ENCODE measurements around the gene GTF3A. TPM values are rescaled to one million over a fixed set of nuclear protein-coding genes. Genes with fewer than 3 reads are reported as not detected.

The GTF3A gene
- total and polyA plus RNA-seq, 2 experiments from 2014 or later = 109 to 190 TPM

GRCh38 chr13:27403727-27404385 is 20.6 kb upstream of the GTF3A start:
- no peaks in the 10 kb centered on the region for H3K27me3 ChIP-seq (ENCODE audit: insufficient read depth)
- H3K4me1 Mint-ChIP-seq = peaks cover 18% of the 10 kb centered on the region
- no peaks in the 10 kb centered on the region for H3K9me3 Mint-ChIP-seq
- H3K4me2 ChIP-seq = peak overlapping the region; percentile 10; the same call in 1 of the 2 replicates
- H3K27ac ChIP-seq (ENCODE audit: low read depth) = no peak overlapping the region; the same call in 1 of the 2 replicates
- peaks cover 12% of the 10 kb centered on the region; the same call in 1 of the 2 replicates for H3K4me1 ChIP-seq (ENCODE audit: insufficient read depth)
- peak overlapping the region; percentile 74; the same call in 1 of the 2 replicates for H3K27ac Mint-ChIP-seq
- ATAC-seq (peak; percentile 26), DNase-seq (ENCODE audit: low spot score) (no peak)
- H3F3A ChIP-seq (replicated peaks; ENCODE audit: low read depth) = no peaks in the 10 kb centered on the region
- H4K20me1 ChIP-seq (replicated peaks; ENCODE audit: insufficient read depth) = no peaks in the 10 kb centered on the region
- peaks cover 6% of the 10 kb centered on the region for H3K9me2 ChIP-seq (ENCODE audit: insufficient read depth)
- no peak for TF ChIP-seq POLR2AphosphoS5 (IDR thresholded peaks at IDR 0.05; ENCODE audit: low read depth)
- TF ChIP-seq, protein P1, sequence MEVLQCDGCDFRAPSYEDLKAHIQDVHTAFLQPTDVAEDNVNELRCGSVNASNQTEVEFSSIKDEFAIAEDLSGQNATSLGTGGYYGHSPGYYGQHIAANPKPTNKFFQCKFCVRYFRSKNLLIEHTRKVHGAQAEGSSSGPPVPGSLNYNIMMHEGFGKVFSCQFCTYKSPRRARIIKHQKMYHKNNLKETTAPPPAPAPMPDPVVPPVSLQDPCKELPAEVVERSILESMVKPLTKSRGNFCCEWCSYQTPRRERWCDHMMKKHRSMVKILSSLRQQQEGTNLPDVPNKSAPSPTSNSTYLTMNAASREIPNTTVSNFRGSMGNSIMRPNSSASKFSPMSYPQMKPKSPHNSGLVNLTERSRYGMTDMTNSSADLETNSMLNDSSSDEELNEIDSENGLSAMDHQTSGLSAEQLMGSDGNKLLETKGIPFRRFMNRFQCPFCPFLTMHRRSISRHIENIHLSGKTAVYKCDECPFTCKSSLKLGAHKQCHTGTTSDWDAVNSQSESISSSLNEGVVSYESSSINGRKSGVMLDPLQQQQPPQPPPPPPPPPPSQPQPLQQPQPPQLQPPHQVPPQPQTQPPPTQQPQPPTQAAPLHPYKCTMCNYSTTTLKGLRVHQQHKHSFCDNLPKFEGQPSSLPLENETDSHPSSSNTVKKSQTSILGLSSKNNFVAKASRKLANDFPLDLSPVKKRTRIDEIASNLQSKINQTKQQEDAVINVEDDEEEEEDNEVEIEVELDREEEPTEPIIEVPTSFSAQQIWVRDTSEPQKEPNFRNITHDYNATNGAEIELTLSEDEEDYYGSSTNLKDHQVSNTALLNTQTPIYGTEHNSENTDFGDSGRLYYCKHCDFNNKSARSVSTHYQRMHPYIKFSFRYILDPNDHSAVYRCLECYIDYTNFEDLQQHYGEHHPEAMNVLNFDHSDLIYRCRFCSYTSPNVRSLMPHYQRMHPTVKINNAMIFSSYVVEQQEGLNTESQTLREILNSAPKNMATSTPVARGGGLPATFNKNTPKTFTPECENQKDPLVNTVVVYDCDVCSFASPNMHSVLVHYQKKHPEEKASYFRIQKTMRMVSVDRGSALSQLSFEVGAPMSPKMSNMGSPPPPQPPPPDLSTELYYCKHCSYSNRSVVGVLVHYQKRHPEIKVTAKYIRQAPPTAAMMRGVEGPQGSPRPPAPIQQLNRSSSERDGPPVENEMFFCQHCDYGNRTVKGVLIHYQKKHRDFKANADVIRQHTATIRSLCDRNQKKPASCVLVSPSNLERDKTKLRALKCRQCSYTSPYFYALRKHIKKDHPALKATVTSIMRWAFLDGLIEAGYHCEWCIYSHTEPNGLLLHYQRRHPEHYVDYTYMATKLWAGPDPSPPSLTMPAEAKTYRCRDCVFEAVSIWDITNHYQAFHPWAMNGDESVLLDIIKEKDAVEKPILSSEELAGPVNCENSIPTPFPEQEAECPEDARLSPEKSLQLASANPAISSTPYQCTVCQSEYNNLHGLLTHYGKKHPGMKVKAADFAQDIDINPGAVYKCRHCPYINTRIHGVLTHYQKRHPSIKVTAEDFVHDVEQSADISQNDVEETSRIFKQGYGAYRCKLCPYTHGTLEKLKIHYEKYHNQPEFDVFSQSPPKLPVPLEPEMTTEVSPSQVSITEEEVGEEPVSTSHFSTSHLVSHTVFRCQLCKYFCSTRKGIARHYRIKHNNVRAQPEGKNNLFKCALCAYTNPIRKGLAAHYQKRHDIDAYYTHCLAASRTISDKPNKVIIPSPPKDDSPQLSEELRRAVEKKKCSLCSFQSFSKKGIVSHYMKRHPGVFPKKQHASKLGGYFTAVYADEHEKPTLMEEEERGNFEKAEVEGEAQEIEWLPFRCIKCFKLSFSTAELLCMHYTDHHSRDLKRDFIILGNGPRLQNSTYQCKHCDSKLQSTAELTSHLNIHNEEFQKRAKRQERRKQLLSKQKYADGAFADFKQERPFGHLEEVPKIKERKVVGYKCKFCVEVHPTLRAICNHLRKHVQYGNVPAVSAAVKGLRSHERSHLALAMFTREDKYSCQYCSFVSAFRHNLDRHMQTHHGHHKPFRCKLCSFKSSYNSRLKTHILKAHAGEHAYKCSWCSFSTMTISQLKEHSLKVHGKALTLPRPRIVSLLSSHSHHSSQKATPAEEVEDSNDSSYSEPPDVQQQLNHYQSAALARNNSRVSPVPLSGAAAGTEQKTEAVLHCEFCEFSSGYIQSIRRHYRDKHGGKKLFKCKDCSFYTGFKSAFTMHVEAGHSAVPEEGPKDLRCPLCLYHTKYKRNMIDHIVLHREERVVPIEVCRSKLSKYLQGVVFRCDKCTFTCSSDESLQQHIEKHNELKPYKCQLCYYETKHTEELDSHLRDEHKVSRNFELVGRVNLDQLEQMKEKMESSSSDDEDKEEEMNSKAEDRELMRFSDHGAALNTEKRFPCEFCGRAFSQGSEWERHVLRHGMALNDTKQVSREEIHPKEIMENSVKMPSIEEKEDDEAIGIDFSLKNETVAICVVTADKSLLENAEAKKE (CRISPR knock-in tag; IDR thresholded peaks at IDR 0.05) = no peak
- no peak for TF ChIP-seq NANOG (IDR thresholded peaks at IDR 0.05; ENCODE audit: borderline replicate concordance)
- TF ChIP-seq CREB1 (CRISPR knock-in tag; IDR thresholded peaks at IDR 0.05; ENCODE audit: low read depth) = no peak
- no peak for TF ChIP-seq EZH2 (IDR thresholded peaks at IDR 0.05; ENCODE audit: low read depth, unreplicated experiment)
- TF ChIP-seq ZNF331 (CRISPR knock-in tag; IDR thresholded peaks at IDR 0.05; ENCODE audit: low read depth) = no peak
- TF ChIP-seq STAT1 (IDR thresholded peaks at IDR 0.05; ENCODE audit: unreplicated experiment) = no peak
- no peak for TF ChIP-seq ETS1 (IDR thresholded peaks at IDR 0.05)
- TF ChIP-seq, protein P2, sequence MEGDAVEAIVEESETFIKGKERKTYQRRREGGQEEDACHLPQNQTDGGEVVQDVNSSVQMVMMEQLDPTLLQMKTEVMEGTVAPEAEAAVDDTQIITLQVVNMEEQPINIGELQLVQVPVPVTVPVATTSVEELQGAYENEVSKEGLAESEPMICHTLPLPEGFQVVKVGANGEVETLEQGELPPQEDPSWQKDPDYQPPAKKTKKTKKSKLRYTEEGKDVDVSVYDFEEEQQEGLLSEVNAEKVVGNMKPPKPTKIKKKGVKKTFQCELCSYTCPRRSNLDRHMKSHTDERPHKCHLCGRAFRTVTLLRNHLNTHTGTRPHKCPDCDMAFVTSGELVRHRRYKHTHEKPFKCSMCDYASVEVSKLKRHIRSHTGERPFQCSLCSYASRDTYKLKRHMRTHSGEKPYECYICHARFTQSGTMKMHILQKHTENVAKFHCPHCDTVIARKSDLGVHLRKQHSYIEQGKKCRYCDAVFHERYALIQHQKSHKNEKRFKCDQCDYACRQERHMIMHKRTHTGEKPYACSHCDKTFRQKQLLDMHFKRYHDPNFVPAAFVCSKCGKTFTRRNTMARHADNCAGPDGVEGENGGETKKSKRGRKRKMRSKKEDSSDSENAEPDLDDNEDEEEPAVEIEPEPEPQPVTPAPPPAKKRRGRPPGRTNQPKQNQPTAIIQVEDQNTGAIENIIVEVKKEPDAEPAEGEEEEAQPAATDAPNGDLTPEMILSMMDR (conservative IDR thresholded peaks at IDR 0.05; ENCODE audit: low read depth in 2 of 2) = no peak
- TF ChIP-seq JUNB (IDR thresholded peaks at IDR 0.05; ENCODE audit: unreplicated experiment) = no peak
- no peak for TF ChIP-seq EZH2phosphoT487 (IDR thresholded peaks at IDR 0.05; ENCODE audit: unreplicated experiment)
- TF ChIP-seq, protein P3, sequence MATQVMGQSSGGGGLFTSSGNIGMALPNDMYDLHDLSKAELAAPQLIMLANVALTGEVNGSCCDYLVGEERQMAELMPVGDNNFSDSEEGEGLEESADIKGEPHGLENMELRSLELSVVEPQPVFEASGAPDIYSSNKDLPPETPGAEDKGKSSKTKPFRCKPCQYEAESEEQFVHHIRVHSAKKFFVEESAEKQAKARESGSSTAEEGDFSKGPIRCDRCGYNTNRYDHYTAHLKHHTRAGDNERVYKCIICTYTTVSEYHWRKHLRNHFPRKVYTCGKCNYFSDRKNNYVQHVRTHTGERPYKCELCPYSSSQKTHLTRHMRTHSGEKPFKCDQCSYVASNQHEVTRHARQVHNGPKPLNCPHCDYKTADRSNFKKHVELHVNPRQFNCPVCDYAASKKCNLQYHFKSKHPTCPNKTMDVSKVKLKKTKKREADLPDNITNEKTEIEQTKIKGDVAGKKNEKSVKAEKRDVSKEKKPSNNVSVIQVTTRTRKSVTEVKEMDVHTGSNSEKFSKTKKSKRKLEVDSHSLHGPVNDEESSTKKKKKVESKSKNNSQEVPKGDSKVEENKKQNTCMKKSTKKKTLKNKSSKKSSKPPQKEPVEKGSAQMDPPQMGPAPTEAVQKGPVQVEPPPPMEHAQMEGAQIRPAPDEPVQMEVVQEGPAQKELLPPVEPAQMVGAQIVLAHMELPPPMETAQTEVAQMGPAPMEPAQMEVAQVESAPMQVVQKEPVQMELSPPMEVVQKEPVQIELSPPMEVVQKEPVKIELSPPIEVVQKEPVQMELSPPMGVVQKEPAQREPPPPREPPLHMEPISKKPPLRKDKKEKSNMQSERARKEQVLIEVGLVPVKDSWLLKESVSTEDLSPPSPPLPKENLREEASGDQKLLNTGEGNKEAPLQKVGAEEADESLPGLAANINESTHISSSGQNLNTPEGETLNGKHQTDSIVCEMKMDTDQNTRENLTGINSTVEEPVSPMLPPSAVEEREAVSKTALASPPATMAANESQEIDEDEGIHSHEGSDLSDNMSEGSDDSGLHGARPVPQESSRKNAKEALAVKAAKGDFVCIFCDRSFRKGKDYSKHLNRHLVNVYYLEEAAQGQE (IDR thresholded peaks at IDR 0.05; ENCODE audit: unreplicated experiment) = no peak
- TF ChIP-seq ZNF114 (CRISPR knock-in tag; IDR thresholded peaks at IDR 0.05) = no peak
- H3K27me3 Mint-ChIP-seq (ENCODE audit: insufficient read depth, low read depth, poor library complexity) = peaks cover 3% of the 10 kb centered on the region
- H2AFZ ChIP-seq = peak overlapping the region; percentile 57
- H3K36me3 Mint-ChIP-seq (ENCODE audit: low read depth) = no peaks in the 10 kb centered on the region
- no peak overlapping the region for H3K4me3 ChIP-seq
- no peak overlapping the region for H3K4me3 Mint-ChIP-seq
- no peaks in the 10 kb centered on the region for H3K79me2 ChIP-seq (replicated peaks; ENCODE audit: insufficient read depth)
- no peaks in the 10 kb centered on the region for H3K36me3 ChIP-seq (ENCODE audit: insufficient read depth)

All from GM23338 (cell line).